HCT116 (cell line): ENCODE data around the gene PPM1B.

Experiments
- ATF3 ChIP-seq: IDR thresholded peaks from 2 replicates; pipeline ENCODE4 v1.6.1; 2012
- CBX3 ChIP-seq: IDR thresholded peaks from 2 replicates; pipeline ENCODE4 v1.6.1; 2012; ENCODE audit warnings: low read depth
- CTCF ChIP-seq, 3 experiments: fragments of 200-600 bp in 1 of 3; sonication (generic) in 1 of 3; IDR thresholded peaks in 2 of 3; conservative IDR thresholded peaks in 1 of 3; 2 replicates each; pipeline ENCODE4 v1.5.1; 2012 to 2017; ENCODE audit warnings: low read depth in 2 of 3, low read length in 2 of 3, antibody characterized with exemption in 1 of 3, borderline replicate concordance in 1 of 3, control low read depth in 1 of 3, mild to moderate bottlenecking in 1 of 3, mixed read lengths in 1 of 3, mixed run types in 1 of 3, moderate library complexity in 1 of 3; ENCODE audit not compliant: insufficient read depth in 1 of 3
- EZH2phosphoT487 ChIP-seq: fragments of 200-600 bp; IDR thresholded peaks from 2 replicates; pipeline ENCODE4 v1.6.1; 2018; ENCODE audit warnings: antibody characterized with exemption, borderline replicate concordance
- MAX ChIP-seq: IDR thresholded peaks from 2 replicates; pipeline ENCODE4 v1.6.1; 2012
- POLR2A ChIP-seq: IDR thresholded peaks from 2 replicates; pipeline ENCODE4 v1.7.0; 2011; ENCODE audit warnings: borderline replicate concordance; ENCODE audit not compliant: insufficient read depth, insufficient read length; ENCODE audit errors: extremely low read depth
- SIN3A ChIP-seq: IDR thresholded peaks from 2 replicates; pipeline ENCODE4 v1.6.1; 2012; ENCODE audit warnings: low read depth
- SP1 ChIP-seq: IDR thresholded peaks from 2 replicates; pipeline ENCODE4 v1.6.1; 2012; ENCODE audit warnings: low read depth
- ZFX ChIP-seq: fragments of 450-650 bp; IDR thresholded peaks from 2 replicates; pipeline ENCODE4 v1.6.1; 2017

- TF ChIP-seq ATF3 (no peak), SP1 (no peak), SIN3A (no peak), CTCF (IDR thresholded peaks at IDR 0.05 in 2 of 3, conservative IDR thresholded peaks at IDR 0.05 in 1 of 3; ENCODE audit: borderline replicate concordance in 1 of 3, insufficient read depth in 1 of 3, low read depth in 2 of 3, low read length in 2 of 3) (no peak), EZH2phosphoT487 (no peak), POLR2A (no peak), CBX3 (no peak), MAX (no peak), ZFX (no peak)
These were observed 44.2 kb upstream of the PPM1B start for GRCh38 chr2:44124500-44124899.
